Measurements from ENCODE around the gene FCF1.

The FCF1 gene, protein sequence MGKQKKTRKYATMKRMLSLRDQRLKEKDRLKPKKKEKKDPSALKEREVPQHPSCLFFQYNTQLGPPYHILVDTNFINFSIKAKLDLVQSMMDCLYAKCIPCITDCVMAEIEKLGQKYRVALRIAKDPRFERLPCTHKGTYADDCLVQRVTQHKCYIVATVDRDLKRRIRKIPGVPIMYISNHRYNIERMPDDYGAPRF

DNA sequence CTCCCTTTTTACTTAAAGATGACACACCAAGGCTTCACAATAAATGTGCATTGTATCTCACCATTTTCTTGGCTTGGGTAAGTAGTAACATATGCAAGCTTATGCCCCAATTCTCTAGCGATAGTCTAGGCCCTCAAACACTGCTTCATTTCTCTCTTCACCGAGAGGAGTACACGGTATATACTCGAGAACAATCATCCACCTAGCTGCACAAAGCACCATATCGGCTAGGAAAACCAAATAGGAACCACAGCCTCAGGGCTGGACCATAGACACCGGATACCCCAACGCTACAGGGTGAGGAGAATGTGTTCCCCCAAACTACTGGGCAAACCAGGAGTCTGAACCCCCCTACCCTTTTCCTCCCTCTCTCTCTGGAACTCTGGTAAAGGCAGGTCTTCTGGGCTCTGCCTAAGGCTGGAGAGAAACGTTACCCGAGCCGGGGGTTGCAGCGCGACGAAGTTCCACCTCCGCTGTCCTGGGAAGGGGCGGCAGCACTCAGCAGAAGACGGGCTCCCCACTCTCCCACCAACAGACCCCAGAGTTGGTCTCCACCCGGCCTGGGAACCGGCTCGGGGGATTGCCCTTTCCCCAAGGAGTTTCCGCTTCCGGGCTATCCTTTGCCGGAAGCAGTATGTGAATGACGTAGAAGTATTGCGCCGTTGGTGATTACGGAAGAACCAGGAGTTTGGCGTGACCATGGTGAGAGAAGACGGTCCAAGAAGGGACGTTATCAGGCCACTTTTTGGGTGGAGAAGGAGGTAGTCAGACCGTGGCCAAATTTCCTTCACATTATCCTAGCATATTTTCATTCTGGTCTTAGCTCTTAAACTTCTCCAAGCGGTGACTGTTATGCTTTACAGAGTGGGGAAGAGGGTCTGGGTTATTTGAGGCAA lies at the start of gene FCF1, which contains the start of gene AREL1:
Gene FCF1, plus strand, starts transcription at position 646 of the 896 bp plus-strand sequence. Its CDS starts 54 bp downstream, at position 700.
Gene AREL1, minus strand, starts transcription at position 582 of the 896 bp plus-strand sequence. CDS start 27,465 bp downstream, outside the sequence.
- peak; percentile 87 for DNase-seq (ENCODE audit: low spot score)

DNA sequence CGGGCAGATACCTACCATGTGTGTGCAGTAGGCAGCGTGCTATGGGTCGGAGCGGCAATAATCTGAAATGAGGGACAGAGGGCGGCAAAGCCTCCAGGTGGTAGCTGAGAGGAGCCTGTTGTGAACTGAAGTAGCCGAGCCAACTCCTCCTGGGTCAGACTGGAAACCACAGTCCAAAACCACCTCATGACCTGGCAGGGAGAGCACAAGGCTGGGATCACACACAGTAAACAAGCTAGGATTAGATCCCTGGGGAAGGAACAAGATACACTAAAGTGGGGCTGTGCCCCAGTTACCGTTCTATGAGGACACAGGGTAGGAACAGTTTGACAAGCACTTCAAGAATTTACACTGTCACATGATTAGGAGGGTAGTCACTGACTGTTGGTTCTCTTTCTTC lies 49.1 kb upstream of the FCF1 start:
- no peak for DNase-seq (ENCODE audit: low spot score)

DNA sequence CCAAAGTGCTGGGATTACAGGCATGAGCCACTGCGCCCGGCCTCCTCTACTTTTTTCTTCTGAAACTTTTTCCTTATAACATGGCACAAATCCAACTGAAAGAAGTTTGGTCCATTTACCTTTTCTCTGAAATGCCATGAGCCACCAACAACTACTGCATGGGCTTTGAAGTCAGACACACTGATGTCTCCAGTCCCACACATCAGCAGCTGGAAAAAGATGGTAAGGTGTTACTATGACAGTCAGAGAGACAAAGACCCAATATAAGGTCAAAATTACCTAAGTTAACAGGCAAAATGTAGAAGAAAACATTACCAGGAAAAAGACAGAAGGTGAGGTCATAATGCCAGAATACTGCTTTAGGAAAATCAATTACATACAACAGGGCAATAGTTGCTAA lies 48.2 kb upstream of the FCF1 start:
- no peak for DNase-seq (ENCODE audit: low spot score)

DNA sequence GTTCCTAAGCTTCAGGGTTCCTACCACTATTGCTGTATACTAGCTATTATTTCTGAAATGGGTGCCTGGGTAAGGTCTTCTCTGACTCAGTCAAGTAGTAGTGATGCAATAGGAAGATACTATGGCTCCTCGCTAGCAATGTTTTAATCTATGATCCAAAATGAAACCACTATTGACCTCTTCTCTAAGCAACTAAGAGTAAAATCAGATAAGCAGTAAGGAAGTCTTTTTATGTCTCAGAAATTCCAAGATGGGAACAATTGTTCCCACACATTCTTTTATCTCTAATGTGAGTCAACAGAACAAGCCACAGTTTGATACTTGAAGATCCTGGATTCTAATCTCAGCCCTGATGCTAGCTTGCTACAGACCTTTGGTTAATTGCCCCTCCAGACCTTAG lies 45.2 kb upstream of the FCF1 start:
- DNase-seq (ENCODE audit: low spot score) = no peak

DNA sequence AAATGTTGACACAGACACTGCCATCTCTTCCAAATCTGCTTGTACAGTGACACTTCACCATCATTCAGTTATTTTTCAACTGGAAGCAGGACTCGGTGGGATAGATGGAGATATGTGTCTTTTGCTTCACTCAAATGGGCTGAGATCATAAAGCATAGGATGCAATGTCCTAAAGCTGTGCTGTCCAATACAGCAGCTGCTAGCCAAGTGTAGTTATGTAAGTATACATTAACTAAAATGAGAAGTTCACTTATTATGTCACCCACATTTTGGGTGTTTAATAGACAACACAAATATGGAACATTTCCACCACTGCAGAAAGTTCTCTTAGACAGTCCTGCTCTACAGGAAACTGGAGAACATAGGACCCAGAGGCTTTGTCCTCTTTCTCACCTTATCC lies 43.7 kb upstream of the FCF1 start:
- DNase-seq (ENCODE audit: low spot score) = no peak

DNA sequence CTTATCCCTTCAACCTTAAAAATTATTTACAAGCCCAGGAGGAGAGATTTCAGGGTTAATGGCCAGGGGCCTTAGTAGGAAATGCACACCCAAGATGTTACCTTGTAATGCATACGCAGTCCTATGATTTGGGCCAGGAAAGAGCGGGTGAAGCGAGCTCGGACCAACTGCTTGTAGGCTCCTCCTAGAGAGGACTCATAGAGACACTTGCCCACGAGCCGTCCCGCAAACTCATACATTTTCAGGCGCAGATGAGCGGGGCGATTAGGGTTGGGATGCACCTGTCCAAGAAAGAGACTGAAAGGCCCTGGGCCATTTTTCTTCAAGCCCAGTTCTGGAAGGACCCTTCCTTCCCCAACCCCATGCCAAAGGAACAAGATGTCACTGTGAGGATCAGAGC lies 43.1 kb upstream of the FCF1 start:
- DNase-seq (ENCODE audit: low spot score) = no peak

DNA sequence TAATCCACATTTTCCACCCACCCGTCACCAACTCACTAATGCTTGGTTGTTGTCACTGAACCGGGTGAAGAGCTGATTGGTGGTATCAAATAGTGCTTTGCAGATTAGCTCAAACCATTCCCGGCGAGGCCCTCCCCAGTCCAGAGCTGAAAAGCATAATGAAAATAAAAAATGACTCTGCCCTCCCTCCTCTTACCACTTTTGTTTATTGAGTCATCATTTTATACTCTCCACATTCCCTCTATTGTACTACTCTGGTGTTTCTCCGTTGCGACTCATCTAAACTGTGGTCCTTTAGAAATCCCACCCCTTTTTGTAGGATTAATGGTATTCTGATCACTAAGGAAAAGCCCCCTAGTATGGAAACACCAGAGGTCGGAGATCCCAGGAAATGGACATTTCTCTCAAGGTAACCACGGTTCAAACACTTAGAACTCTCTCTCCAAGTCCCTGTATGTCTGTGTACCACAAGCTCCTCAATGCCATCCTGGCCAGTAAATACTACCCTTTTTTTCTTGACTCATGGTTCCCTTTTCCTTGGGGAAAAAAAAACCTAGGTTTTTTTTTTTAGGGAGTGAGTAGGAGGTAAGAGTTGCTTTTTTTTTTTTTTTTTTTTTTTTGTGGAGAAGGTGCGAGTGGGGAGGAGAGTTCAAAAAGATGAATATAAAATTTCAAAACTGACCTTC lies 42.1 kb upstream of the FCF1 start:
- DNase-seq (ENCODE audit: low spot score) = no peak

DNA sequence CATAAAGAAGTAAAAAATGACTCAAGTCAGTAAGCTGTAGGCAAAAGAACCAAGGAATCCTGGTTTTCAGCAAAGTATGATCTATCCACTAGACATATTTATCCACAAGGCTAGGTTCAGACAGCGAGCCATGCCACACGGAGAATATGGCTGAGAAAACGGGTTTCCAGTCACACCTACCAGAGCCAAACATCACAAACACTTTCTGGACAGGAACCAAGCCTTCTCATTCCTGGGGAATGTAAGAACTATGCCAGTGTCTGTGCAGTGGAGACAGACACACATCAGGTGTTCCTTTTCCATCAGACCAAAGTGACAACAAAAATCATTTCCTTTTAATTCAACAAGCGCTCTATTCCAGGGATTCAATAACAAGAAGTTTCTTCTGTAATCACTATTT lies 41.2 kb upstream of the FCF1 start:
- DNase-seq (ENCODE audit: low spot score) = peak; percentile 78

DNA sequence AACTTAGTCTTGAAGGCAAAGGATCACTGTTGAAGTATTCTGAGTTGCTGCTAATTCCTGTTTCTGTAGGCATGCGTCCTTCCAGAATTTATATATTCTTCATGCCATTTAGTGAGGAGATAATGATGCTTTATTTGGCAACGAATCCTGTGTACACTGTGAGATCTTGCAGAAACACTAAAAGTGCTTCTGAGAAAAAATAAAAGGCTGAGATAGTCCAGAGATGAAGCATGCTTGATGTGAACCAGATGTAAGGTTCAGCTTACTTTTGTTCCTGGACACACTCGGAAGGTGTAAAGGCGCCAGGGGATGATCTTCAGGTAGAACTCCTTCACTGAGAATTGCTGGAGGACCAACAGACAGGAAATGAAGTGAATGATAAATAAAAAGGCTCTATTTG lies 39.2 kb upstream of the FCF1 start:
- no peak for DNase-seq (ENCODE audit: low spot score)

DNA sequence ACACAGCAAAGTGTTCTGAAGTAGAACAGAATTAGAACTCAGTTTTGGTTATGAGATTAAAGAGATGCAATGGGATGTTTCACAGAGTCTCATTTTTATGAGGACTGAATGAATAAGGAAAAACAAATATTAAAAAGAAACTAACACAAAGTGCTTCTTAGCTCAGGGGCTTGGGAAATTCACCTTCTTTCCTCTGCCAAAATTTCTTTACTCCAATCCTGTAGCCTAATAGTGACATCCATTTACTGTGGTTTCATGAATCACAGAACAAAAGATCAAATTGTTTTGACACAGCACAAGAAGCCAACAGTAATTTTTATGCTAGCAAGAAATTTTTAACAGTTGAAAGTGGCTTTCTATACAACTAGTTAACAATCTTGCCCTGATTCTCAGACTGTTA lies 37.7 kb upstream of the FCF1 start:
- no peak for DNase-seq (ENCODE audit: low spot score)

DNA sequence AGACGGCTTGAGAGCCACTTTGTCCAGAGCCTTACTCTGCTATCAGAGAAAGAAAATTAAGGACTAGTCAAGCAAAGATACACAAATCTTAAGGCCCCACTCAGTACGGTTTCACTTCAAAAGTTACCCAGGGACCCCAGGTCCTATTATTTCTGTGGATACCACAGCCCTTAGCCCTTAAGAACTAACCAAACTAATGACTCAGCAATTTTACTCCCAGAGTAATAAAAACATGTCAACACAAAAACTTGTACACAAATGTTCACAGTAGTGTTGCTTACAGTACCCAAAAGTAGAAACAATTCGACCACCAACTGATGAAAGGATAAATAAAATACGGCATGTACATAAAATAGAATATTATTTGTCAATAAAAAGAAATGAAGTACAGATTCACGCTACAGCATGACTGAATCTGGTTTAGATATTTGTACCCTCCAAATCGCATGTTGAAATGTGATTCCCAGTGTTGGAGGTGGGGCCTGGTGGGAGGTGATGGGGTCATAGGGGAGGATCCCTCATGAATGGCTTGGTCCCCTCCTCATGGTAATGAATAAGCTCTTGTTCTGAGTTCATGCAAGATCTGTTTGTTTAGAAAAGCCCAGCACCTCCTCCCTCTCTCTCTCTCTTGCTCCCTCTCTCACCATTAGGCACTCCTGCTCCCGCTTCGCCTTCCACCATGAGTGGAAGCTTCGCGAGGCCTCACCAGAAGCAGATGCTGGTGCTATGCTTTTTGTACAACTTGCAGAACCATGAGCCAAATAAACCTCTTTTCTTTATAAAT lies 30.6 kb upstream of the FCF1 start:
- no peak for DNase-seq (ENCODE audit: low spot score)

DNA sequence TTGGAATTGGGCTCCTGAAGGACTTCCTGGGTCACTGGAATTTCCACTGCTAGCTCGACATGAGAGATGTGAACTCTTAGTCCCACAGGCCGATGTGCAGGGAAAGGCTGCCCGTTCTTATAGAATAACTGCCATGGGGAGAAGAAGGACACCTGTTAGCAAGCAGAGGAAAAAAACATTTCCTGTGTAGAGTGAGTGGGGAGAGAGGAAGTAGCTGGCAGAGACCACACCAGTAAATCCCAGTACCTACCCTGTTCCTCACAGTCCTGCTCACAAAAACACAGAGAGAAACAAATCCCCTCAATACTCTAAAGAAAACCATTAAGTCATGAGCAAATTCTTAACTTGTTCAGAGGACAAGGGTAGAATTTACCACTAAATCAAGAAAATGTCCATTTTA lies 29.5 kb upstream of the FCF1 start:
- DNase-seq (ENCODE audit: low spot score) = no peak

DNA sequence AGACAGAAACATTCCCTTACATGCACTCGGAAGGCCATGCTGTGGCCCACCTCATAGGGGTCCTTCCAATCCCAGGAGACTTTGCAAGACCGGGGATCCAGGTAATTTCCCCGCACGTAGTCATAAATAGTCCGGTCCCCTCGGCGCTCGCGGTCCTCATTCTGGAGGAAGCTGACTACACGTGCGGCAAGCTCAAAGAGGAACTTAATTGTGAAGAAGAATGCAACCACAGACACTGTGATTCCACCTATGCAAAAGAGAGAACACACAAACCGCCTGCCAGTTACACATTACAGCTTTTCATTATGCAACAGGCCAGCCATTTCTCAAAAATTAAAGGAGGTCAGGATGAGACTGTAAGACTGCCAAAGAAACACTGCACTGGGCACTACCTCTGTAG lies 28.5 kb upstream of the FCF1 start:
- no peak for DNase-seq (ENCODE audit: low spot score)

DNA sequence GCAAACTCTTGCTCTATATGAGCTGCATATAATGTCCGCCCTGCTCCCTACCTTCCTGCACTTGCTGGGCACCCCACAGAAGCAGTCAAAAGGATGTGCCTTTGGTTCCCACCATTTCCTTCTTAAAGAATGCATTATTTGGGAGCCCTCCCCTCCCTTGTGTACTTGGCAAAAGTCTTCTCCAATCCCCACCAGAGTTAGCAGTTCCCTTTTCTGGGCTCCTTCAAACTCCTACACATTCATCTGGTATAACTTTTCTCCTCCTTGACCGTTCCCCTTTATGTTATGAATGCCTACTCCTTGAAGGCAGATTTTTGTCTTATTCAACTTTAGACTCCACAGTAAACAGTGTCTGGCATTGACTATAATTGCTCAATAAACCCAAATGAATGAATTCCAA lies 27.9 kb upstream of the FCF1 start:
- DNase-seq (ENCODE audit: low spot score) = no peak

DNA sequence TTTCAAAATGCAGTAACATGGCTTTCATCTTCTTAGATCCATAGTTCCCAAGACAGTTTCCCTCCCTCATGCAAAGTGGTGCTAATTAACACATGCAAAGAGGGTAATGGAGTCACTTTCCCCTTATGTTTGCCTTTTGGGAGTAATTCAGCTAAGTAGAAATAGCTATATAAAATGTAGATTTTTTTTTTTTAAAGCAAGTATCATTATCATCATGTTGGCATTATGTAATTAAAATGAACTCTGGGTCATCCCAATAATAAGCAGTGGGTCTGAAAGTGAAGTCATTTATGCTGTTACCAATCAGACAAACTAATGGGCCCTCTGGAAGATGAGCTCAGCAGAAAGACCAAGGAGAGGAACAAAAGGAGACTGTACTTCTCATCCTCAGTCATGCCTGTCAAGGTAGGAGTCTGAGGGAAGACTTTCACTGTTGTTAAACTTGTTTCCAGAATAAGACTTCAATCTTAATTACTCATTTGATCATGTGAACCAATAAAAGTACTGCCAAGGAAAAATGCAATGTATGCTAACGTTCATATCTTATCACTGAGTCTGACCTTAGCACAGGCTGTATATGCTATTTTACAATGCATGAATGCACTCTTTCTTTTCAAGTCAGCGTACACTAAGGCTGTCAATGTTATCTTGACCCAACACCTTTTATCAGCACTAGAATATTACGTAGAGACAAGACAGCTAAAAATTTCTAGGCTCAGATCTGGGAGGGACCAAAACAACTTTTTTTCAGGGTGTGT lies 26.8 kb upstream of the FCF1 start:
- DNase-seq (ENCODE audit: low spot score) = peak; percentile 17

DNA sequence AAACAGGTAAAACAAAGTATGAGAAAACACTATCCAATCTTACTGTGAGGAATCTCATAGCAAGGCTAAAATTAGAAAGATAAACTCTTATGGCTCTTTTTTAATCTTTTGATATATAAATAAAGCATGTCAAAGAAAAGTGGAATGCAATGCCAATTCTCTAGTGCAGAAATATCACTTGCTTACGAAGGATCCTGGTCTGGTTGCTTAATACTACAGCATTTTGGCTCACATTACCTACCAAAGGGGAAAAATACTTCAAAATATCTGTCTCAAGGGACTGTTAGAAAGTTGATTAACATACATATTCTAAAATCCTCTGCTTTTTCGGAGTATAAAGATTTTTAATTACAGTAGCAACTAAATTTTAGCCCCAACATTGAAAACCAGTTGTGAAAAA lies 21.5 kb upstream of the FCF1 start:
- DNase-seq (ENCODE audit: low spot score) = no peak

DNA sequence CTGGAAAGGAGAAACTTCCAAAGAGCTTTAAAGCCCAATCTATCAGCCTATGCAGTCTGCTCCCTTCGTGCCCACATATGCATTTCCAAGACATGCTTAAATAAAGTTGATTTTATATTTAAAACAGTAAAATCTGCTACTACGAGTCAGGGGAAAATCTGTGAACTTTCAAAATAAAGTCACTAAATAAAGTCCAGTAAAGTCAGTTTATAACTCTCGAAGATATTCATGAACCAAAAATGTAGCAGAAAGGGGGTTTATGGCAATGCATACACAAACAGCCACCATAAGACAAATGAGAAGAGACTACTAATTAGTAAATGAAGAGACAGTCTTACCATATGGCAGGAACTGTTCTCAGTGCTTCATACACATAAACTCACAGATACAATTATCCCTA lies 19.8 kb upstream of the FCF1 start:
- no peak for DNase-seq (ENCODE audit: low spot score)

DNA sequence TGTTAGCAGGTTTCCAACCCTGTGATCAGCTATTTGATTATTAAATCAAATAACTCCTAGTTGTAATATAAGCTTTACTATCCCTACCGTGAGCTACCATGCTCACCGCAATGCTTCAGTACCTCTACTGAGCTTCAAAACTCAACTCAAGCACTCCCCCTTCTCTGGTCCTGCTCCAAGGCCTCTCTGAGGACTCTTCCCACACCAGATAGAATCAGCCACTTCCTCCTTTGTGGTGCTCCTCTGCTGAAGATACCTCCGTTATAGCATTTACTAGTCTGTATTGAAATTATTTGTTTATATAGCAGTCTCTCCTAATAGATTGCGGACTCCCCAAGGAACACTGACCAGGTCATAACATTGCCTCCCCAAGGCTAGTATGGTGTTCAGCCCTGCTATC lies 17.5 kb upstream of the FCF1 start:
- no peak for DNase-seq (ENCODE audit: low spot score)

DNA sequence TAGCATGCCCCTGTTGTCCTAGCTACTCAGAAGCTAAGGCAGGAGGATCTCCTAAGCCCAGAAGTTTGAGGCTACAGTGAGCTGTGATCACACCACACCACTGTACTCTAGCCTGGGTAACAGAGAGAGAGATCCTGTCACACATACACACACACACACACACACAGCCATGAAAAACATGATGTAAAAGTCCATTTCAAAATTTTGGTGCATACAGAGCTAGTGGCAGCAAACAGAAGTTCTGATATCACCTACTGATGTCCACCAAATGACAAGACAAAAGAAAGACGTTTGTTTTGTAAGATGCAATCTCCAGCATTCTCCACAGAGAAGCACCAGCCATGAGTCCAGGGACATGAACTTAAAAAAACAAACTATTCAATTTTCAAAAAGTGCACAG lies 15.9 kb upstream of the FCF1 start:
- no peak for DNase-seq (ENCODE audit: low spot score)

DNA sequence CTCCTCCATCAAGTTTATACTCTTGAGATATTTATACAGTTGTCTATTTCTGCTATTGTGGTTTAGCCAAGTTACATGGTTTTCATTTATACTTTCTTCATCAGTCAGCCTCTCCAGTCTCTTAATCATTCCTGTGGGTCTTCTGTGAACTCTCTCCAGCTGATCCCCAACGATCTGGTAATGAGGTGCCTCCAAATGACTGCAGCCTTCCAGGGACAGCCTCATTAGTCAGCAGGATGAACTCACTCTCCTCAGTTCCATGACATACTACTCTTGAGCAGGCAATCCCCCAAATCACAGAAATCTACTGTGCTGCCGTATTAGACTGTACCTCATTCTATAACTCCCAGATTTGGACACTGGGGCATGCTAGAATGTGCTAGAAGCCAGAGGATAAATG lies 15.4 kb upstream of the FCF1 start:
- DNase-seq (ENCODE audit: low spot score) = peak; percentile 50

DNA sequence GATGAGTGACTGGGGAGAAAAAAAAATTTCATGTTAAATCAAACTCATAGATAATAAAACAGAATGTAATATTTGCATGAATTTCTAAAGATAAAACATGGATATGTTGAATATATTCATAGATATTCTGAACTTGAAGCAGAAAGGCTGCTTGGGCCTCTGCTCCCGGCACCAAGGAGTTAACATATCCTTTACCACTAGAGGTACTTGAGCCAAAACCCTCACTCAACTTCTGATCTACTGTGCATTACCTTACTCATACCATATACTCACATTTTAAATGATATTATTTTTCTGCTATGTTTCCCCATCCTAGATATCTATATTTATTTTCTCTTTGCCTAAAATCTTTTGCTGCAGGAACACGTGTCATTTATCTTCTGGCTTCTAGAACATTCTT lies 15.0 kb upstream of the FCF1 start:
- no peak for DNase-seq (ENCODE audit: low spot score)
